Measurements from ENCODE around the gene IFFO2.

DNA sequence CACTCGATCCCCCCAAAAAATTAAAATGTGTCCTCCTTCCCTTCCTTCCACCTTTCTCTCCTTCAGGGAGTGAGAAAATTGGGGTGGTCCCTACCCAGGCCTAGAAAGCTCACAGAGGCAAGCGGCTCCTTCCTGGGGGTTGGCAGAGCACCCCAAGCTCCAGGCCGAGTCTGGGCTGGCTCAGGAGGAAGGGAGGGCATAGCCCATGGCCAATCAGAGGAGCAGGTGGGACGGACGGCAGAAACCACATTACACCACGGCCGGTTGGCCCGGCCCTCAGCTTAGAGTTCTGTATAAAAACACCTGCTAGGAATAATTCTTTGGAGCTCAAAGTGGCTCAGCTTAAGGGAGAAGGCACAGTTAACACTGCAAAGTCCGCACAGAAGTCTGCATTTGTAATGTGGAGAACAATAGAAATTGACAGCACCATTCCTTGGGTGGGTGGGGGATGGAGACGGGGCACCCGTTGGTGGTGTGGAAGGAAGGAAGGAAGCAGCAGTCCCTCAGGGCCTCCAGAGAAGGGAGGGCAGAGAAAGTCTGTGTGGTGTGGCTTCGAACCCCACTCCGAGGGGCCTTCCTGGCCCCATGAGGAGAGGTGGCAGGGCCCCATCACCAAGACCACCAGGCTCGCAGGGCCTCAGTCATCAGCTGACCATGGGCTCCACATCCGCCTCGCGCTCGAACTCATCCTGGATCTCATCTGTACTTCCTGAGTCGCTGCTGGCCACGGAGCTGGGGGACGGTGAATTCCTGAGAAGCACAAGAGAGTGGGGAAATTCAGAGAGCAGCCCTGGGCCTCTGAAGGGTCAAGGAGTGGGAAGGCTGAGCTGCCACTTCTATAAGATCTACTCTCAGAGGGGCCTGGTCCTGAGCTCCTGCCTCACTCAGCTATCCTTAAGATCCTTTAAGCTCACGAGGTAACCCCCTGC, 48.3 kb downstream of the IFFO2 start:
- TF ChIP-seq TCF12 (IDR thresholded peaks at IDR 0.05; ENCODE audit: low read depth) (no peak), TAF1 (IDR thresholded peaks at IDR 0.05; ENCODE audit: low read depth) (no peak), FOXM1 (IDR thresholded peaks at IDR 0.05; ENCODE audit: borderline replicate concordance, low read depth) (no peak), YY1 (IDR thresholded peaks at IDR 0.05; ENCODE audit: low read depth) (no peak), NFIC (IDR thresholded peaks at IDR 0.05) (no peak)
- TF ChIP-seq, protein P1, sequence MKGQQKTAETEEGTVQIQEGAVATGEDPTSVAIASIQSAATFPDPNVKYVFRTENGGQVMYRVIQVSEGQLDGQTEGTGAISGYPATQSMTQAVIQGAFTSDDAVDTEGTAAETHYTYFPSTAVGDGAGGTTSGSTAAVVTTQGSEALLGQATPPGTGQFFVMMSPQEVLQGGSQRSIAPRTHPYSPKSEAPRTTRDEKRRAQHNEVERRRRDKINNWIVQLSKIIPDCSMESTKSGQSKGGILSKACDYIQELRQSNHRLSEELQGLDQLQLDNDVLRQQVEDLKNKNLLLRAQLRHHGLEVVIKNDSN (IDR thresholded peaks at IDR 0.05) = no peak
- TF ChIP-seq, protein P2, sequence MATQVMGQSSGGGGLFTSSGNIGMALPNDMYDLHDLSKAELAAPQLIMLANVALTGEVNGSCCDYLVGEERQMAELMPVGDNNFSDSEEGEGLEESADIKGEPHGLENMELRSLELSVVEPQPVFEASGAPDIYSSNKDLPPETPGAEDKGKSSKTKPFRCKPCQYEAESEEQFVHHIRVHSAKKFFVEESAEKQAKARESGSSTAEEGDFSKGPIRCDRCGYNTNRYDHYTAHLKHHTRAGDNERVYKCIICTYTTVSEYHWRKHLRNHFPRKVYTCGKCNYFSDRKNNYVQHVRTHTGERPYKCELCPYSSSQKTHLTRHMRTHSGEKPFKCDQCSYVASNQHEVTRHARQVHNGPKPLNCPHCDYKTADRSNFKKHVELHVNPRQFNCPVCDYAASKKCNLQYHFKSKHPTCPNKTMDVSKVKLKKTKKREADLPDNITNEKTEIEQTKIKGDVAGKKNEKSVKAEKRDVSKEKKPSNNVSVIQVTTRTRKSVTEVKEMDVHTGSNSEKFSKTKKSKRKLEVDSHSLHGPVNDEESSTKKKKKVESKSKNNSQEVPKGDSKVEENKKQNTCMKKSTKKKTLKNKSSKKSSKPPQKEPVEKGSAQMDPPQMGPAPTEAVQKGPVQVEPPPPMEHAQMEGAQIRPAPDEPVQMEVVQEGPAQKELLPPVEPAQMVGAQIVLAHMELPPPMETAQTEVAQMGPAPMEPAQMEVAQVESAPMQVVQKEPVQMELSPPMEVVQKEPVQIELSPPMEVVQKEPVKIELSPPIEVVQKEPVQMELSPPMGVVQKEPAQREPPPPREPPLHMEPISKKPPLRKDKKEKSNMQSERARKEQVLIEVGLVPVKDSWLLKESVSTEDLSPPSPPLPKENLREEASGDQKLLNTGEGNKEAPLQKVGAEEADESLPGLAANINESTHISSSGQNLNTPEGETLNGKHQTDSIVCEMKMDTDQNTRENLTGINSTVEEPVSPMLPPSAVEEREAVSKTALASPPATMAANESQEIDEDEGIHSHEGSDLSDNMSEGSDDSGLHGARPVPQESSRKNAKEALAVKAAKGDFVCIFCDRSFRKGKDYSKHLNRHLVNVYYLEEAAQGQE (IDR thresholded peaks at IDR 0.05; ENCODE audit: low read depth) = no peak

Data from Ishikawa (cell line).